Activated CD8-positive, alpha-beta memory T cell treated with anti-CD3 and anti-CD28 coated beads, Interleukin-2, amount 50 U/mL, for 48 hours (primary cell): ENCODE measurements around the gene TBCEL.
"Not testable (repeated sequence)": the region's sequence is repeated elsewhere in the genome, so short reads cannot be mapped to it uniquely, and the experiment has no call there.

Experiments used
- DNase-seq: peaks from one replicate; pipeline ENCODE4 v3.0.0-alpha.2; 2020

Gene TBCEL

GRCh38 chr11:121029813-121030445, 6.0 kb downstream of the TBCEL start:
- DNase-seq = no peak

- no peak for DNase-seq
These were observed 7.3 kb downstream of the TBCEL start for GRCh38 chr11:121031167-121031566.

DNA sequence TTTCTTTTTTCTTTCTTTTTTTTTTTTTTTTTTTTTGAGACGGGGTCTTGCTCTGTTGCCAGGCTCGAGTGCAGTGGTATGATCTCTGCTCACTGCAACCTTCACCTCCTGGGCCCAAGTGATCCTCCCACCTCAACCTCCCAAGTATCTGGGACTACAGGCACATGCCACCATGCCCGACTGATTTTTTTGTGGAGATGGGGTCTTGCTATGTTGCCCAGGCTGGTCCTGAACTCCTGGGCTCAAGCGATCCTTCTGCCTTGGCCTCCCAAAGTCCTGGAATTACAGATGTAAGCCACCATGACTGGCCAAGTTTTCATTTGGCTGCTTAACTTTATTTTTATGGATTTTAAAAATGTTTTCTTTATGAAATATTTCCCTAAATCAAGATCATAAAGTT, 7.7 kb downstream of the TBCEL start:
- not testable (repeated sequence) for DNase-seq

- DNase-seq = no peak
These were observed 8.6 kb downstream of the TBCEL start for GRCh38 chr11:121032546-121032945.

GRCh38 chr11:121033635-121034034, 9.7 kb downstream of the TBCEL start:
- no peak for DNase-seq

- no peak for DNase-seq
These were observed 11.4 kb downstream of the TBCEL start for GRCh38 chr11:121035169-121035755.

DNA sequence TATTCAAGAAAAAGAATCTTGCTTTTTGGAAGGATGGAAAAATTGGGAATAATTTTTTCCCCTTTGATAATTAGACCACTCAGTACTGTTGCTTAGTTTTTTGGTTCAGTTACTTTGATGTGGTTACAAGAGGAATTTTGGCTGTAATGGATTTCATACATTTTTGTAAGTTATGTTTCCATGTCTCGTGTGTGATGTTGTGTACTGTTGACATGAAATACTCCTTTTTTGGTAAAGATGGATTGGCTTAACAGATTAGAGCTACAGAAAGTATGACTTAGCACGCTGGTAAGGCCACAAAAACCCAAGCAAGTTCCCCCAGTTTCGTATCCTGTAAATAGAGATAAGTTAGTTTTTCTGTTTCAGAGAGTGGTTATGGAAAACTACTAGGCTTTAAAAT, 11.9 kb downstream of the TBCEL start:
- DNase-seq = no peak

DNA sequence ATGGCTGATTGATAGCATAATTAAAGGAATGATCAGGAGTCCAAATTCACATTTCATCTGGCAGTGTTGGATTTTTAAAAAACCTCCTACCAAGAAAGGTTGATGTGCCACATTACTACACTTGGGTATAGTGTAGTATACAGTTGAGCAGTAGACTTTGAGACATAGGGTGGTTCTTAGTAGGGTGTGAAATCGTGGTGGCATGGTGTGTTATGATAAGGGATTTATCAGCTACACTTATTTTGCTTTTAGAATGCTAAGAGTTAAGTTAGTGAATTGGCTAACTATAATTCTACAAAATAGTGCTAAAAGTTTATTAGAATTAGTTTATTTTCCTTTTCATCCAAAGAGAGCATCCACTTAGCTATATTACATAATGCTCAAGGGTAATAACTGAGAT, 13.1 kb downstream of the TBCEL start:
- DNase-seq = no peak

DNA sequence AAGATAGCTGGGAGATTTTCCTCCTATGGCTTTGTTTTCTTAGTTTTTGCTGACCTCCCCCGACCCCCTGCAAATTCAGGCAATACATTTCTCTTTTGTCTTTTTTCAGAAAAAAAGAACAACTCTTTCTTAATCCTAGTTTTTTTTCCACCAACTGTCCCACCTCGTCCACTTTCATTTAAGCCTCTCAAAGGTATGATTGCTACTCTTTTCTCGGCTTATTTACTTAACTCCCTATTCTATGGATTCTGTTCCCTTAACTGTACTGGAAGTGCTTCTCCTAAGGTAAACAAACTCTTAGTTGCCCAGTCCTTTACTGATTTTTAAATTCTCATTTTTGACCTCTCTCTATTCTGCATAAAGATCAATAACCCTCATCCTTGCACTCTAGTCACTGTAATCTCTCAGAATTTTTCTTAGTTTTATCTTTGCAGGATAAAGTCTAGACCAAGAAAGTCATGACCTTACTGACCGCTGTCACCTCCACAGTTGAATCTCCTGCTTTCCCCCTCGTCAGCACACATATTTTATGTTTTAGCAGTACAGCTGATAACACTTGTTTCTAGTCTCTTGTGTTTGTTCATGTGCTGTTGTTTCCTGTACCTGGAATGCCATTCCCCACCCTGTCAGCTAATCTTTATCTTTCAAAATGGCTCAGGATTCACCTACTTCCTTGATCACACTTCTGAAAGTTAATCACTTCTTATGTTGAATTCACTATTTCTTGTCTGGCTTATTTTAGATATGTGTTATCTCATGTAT, 14.9 kb downstream of the TBCEL start:
- DNase-seq = no peak

GRCh38 chr11:121039971-121040613, 16.2 kb downstream of the TBCEL start:
- no peak for DNase-seq

- no peak for DNase-seq
These were observed 16.7 kb downstream of the TBCEL start for GRCh38 chr11:121040614-121041002.

DNA sequence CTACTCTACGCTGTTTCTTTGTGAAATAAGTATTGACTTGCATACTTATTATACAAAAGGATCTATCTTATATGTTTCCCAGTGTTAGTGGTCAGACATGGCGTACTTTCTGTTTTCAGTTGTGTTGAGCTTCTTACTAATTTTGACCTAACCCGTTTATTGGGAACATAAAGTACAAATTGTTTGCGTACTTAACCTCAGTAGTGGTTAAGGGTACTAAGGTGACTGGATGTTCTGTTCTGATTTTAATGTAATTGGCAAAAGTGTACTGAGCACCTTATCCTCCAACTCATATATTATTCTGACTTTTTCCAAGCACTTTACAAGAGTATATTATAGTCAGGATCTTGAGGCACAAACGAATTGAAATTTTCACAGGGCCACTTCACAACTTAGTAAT, 17.2 kb downstream of the TBCEL start:
- DNase-seq = no peak

- no peak for DNase-seq
These were observed 18.4 kb downstream of the TBCEL start for GRCh38 chr11:121042296-121042695.

- DNase-seq = no peak
These were observed 24.0 kb downstream of the TBCEL start for GRCh38 chr11:121047926-121048325.

DNA sequence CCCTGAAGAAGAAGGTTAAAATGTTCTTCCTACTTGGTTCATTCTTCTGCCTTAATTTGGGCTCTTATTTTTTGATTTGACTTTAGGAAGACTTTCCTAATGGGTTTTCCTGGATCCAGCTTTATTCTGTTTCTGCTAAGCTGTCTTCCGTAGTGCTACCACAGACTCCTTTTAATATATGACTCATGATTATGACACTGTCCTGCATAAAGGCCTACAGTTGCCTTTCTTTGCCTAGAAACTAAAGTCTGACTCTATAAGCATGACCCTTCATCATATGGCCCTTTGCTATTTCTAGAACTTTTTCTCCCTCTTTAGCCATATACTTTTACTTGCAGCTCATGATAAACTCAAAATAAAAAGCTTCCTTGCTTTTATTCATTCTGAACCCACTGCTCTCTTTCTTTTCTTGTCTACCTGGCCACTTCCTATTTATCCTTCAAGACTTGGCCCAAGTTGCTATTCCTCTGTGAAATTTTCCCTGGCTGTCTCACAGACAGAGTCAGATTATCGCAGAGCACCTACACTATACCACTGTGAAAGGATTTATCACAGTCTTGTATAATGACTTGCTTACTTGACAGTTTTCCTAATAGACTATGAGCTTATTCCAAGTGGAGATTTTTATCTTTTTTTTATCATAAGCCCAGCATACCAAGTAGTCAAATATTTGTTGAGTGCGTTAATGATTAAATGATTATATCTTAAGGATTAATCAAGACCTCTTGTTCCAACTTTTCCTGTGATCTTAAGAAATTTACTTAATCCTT, 24.7 kb downstream of the TBCEL start:
- no peak for DNase-seq

GRCh38 chr11:121053244-121053643, 29.3 kb downstream of the TBCEL start:
- DNase-seq = no peak

DNA sequence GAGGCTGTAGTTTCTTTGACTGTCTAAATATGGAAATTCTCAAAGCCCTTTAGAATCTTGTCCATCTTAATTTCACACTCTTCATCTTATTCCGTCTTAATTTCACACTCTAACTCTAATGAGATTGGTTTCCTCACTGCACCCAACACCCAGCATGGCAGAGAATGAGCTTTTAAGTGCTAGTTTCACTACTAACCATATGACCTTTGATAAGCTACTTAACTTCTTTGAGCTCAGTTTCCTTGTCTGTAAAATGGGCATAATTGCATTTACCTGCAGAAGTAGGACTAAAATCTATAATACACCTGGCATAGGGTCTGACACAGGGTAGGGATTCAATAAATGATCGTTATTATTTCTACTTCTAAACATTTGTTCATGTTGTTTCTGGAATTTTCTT, 30.4 kb downstream of the TBCEL start:
- no peak for DNase-seq

GRCh38 chr11:121055076-121055475, 31.2 kb downstream of the TBCEL start:
- no peak for DNase-seq

GRCh38 chr11:121057922-121058321, 34.0 kb downstream of the TBCEL start:
- no peak for DNase-seq

- no peak for DNase-seq
These were observed 35.0 kb downstream of the TBCEL start for GRCh38 chr11:121058941-121059340.

DNA sequence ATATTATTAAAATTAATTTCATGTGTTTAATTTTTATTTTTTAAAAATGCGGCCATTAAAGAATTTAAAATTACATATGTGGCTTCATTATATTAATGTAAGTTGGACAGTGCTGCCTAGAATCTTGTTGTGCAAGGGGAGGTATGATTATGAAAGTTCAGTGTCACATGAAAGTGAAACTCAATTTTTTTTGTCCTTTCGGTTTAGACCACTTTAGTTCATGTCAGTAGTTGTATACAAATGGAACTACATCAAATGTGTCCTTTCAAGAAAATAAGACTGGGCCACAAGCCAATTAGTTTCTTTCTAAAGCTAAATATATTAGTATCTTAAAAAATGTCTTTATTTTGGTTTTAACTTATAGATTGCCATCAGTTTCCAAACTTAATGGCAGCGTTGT, 35.7 kb downstream of the TBCEL start:
- DNase-seq = no peak

GRCh38 chr11:121063728-121064127, 39.8 kb downstream of the TBCEL start:
- DNase-seq = no peak

DNA sequence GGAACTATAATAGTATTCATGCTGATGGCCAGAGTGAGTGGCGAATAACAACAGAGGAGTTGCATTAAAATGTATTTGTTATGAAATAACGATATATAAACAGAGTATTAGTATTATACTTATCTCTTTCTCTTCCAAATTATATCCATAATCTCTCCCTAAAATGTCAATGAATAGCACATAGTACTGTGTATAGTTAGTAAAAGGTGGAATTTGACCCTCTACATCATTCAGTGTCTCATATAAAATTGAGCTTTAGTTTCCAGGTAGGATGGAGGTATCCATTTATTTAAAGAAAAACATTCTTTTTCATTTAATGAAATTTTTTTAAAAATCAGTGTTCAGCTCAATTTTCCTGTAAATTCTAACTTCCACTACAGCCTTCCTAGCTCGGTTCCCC, 42.7 kb downstream of the TBCEL start:
- no peak for DNase-seq
